Amniotic stem cell (primary cell): Measurements from ENCODE around the gene DAZAP2.
"Not testable (repeated sequence)": the region's sequence is repeated elsewhere in the genome, so short reads cannot be mapped to it uniquely, and the experiment has no call there.

ENCODE experiments used
- DNase-seq: peaks from one replicate; lab custom pipeline; 2025; lab: John Stamatoyannopoulos, UW

DAZAP2 gene

GRCh38 chr12:51247523-51248206 is 9.0 kb downstream of the DAZAP2 start:
- DNase-seq = no peak

- no peak for DNase-seq
Measured at GRCh38 chr12:51253276-51253675, 14.7 kb downstream of the DAZAP2 start.

- no peak for DNase-seq
Measured at GRCh38 chr12:51254536-51254935, 15.9 kb downstream of the DAZAP2 start.

- DNase-seq = not testable (repeated sequence)
Measured at GRCh38 chr12:51259600-51259999, 21.0 kb downstream of the DAZAP2 start.

- no peak for DNase-seq
Measured at GRCh38 chr12:51262758-51263177, 24.1 kb downstream of the DAZAP2 start.

GRCh38 chr12:51263341-51263740 is 24.7 kb downstream of the DAZAP2 start:
- no peak for DNase-seq

GRCh38 chr12:51264297-51264696 is 25.7 kb downstream of the DAZAP2 start:
- DNase-seq = no peak

GRCh38 chr12:51265024-51265423 is 26.4 kb downstream of the DAZAP2 start:
- no peak for DNase-seq

- no peak for DNase-seq
Measured at GRCh38 chr12:51269174-51270066, 30.8 kb downstream of the DAZAP2 start.

GRCh38 chr12:51270067-51270950 is 31.7 kb downstream of the DAZAP2 start, which contains the start of gene SMAGP:
SMAGP (minus strand) TSS chr12:51270415; CDS start chr12:51269278, 1,137 bp downstream.
- no peak for DNase-seq

- DNase-seq = peak; percentile 73
Measured at GRCh38 chr12:51270951-51271518, 32.4 kb downstream of the DAZAP2 start.

GRCh38 chr12:51272810-51273209 is 34.2 kb downstream of the DAZAP2 start:
- DNase-seq = not testable (repeated sequence)

GRCh38 chr12:51275088-51275487 is 36.5 kb downstream of the DAZAP2 start:
- no peak for DNase-seq

- DNase-seq = no peak
Measured at GRCh38 chr12:51281202-51281924, 42.7 kb downstream of the DAZAP2 start.

GRCh38 chr12:51285843-51286242 is 47.2 kb downstream of the DAZAP2 start:
- DNase-seq = no peak

- DNase-seq = not testable (repeated sequence)
Measured at GRCh38 chr12:51291603-51292513, 53.2 kb downstream of the DAZAP2 start.
